GM20000 (cell line): ENCODE results near the gene MPRIP.

Experiments
- DNase-seq: peaks from one replicate; pipeline ENCODE4 v3.0.0; 2012; ENCODE audit warnings: low spot score
- TF ChIP-seq, protein P1 (sequence below): IDR thresholded peaks from 2 replicates; pipeline ENCODE4 v1.5.1; 2012; ENCODE audit warnings: mild to moderate bottlenecking, control low read depth; ENCODE audit errors: extremely low read depth, missing control alignments

The MPRIP gene

DNA sequence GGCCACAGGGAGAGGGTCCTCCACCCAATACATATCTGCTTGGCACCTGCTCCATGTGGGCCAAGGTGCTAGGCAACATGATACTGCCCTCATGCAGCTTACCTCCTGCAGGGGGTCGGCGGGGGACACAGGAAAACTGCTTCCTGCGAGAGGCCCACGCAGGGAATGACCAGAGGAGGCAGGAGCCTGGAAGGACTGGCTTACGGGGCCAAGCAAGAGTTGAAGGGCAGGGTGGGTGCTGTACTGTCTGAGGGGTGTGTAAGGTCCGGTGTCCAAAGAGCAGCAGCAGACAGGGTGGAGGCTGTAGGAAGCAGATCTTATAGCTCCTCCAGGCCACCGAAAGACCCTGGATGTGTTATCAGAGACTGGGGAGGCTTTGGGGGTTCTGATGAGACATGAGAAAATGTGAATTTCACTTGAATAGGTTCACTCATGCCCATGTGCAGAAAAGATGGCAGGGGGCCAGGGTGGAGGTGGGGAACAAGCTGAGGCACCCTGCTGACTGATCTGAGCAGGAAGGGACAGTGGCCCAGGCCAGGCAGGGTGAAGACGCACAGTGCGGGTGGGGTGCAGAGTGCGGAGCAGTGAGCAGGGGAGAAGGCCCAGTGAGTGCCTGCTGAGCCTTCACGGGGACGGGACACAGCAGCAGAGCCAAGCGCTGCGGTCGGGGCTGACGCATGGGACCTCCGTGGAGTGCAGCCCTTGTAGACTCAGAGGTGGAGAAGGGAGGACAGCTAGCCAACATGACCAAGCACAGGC is 186.4 kb downstream of the MPRIP start:
- no peak for DNase-seq
- TF ChIP-seq, protein P1, sequence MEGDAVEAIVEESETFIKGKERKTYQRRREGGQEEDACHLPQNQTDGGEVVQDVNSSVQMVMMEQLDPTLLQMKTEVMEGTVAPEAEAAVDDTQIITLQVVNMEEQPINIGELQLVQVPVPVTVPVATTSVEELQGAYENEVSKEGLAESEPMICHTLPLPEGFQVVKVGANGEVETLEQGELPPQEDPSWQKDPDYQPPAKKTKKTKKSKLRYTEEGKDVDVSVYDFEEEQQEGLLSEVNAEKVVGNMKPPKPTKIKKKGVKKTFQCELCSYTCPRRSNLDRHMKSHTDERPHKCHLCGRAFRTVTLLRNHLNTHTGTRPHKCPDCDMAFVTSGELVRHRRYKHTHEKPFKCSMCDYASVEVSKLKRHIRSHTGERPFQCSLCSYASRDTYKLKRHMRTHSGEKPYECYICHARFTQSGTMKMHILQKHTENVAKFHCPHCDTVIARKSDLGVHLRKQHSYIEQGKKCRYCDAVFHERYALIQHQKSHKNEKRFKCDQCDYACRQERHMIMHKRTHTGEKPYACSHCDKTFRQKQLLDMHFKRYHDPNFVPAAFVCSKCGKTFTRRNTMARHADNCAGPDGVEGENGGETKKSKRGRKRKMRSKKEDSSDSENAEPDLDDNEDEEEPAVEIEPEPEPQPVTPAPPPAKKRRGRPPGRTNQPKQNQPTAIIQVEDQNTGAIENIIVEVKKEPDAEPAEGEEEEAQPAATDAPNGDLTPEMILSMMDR = no peak

DNA sequence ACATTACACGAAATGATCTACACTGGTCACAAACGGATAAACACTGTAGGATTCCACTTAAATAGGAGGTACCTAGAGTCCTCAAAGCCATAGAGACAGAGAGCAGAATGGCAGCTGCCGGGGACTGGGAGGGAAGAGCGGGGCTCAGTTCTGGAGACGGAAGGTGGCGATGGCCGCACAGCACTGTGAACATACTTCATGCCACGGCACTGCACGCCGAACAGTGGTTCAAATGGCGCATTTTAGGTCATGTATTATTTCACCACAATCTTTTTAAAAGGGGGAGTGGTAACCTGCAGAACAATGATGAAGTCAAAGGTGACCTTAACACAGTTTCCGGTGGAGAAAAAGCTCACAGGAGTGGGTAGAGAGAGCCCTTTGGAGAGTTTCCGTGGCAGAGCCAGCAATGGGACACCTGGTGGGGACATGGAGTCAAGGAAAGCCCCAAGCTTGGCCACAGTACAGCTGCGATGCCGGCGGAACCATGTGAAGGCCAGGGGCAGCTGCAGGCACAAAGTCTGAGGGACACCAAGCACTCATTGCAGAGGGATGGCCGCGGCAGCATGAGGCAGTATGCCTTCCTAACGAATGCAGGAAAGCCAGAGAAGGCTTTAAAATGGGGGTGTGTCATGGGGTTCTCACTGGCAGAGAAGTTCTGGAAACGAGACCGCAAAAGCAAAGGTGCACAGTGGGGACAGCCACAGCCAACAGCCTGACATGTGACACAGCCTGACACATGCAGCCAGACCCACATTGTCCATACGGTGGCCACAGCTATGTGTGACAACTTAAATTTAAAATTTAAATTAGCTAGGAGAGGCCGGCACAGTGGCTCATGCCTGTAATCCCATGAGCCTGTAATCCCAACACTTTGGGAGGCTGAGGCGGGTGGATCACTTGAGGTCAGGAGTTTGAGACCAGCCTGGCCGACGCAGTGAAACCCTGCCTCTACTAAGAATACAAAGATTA is 187.4 kb downstream of the MPRIP start:
- DNase-seq = no peak
- TF ChIP-seq, protein P1 = no peak

DNA sequence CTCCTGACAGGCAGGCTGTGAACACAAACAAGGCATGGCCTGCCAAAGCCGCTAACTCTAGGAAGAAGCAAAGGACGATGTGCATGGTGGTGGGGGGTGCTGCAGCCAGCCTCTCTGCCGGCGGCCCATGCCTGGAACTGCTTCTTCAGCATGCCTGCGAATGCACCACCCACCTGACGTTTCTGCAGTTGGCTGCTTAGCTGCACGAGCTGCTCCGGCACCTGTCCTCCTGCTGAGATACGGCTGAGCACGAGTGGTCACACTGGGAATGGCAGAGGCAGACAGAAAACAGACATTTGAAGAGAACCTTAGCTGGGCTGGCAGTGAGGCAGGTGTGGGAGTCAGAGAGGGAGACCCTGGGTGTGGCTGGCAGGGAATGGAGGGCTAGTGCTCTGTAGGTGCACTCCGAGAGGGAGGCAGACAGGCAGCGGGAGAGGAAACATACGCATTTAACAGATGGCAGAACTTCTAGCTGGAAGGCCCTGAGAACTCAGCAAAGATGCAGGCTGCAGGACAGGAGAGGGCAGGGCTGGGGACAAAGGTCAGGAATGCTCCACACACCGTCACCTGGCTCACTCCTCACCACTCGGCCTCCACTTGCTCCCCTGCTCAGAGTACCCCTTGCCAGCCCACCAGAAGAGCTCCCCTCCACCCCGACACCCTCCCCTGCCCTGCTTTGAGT is 189.5 kb downstream of the MPRIP start:
- no peak for DNase-seq
- TF ChIP-seq, protein P1 = no peak

DNA sequence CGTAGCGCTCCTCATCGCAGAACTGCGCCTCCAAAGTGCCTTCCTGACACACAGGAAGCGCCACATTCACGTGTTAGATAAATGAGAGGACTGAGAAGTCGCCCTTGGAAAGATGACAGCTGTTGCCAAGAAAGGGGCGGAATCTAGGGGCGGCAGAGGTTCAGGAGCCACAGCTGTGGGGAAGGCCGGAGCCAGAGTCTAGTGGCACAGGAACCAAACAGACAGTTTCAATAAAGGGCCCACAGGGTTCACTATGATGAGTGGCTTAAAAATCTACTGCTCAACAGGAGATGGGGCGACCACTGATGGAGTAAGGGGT is 190.0 kb downstream of the MPRIP start:
- no peak for DNase-seq
- TF ChIP-seq, protein P1 = no peak

DNA sequence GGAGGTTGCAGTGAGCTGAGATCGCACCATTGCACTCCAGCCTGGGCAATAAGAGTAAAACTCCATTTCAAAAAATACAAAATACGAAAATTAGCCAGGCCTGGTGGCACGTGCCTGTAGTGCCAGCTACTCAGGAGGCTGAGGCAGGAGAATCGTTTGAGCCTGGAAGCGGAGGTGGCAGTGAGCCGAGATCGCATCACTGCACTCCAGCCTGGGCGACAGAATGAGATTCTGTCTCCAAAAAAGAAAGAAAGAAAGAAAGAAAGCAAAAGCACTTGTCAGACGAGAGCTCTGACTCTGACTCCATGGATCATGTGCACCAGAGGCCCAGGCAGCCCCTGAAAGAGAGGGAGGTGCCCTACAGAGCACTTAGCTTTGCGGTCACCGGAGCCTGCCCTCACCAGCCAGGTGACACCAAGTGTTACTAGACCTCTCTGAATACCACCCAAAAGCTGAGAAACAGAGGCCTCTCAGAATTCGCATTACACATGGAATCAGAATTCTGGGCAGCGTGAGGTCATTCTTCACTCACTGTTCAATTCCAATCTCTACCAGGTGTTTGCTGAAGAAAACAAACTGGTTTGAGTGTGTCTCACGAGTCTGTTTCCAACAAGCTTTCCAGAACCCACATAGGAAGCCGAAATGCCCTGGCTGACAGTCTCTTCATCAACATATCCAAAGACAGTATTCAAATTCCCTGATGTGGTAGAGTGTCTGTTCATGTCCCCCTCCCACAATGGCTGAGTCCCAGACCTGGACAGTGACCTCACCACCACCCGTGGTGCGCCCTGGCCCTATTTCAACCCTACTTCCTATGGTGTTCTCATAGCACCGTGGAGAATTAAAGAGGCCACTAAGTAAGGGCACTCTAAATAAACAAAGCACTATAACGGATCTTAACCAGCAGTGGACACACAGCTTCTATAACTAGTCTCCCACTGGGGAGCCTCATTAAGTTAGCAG is 193.2 kb downstream of the MPRIP start:
- no peak for DNase-seq
- TF ChIP-seq, protein P1 = no peak

DNA sequence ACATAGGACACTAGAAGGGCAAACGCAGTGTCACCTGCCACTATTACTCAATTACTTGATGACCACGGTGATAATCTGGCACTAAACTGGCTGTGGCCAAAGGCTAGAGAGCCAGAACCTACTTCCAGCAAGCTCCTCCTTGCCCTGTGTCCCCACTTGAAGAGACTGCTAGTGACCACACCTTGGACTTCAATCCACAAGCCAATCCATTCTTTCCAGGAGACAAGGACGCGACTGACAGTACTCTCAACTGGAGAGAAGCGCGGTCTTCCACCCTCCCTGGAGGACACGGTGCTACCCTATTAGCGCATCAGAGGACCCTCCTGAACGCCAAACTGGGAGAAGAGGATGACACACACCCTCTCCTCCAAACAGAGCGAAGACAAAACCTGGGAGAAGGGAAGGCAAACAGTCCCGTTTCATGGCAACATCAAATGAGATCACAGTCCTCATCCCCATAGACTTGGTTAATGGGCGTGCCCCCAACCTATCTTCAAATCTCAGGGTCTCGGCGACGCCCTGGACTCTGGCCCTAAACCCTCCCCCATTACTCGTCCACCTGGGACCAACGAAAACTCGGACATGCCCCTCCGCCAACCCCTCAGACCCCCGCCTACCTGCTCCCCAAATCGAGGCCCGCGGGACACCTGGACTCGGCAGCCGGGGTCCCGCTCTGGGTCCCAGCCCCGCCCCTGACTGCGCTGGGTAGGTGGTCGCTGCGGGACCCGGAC is 194.2 kb downstream of the MPRIP start:
- no peak for DNase-seq
- TF ChIP-seq, protein P1 = no peak
